Memory B cell (primary cell): ENCODE measurements around the gene CD81.
"Not testable (repeated sequence)": the region's sequence is repeated elsewhere in the genome, so short reads cannot be mapped to it uniquely, and the experiment has no call there.

ENCODE experiments used
- ATAC-seq: fragments of 150-1000 bp; cut with Tn5 transposase; 2 replicates; pipeline ENCODE4 v1.10.0; 2021; ENCODE audit warnings: low read depth, mild to moderate bottlenecking, moderate library complexity
- DNase-seq, 2 donors: peaks; one replicate each; pipeline ENCODE4 v3.0.0; 2022; ENCODE audit warnings: low spot score in 2 of 2
- H3K27ac Mint-ChIP-seq: one replicate; pipeline ENCODE4 v1.8.0; 2022; ENCODE audit warnings: mild to moderate bottlenecking, moderate library complexity, mixed read lengths
- H3K27me3 Mint-ChIP-seq: one replicate; pipeline ENCODE4 v1.8.0; 2022; ENCODE audit warnings: mixed read lengths
- H3K36me3 Mint-ChIP-seq: one replicate; pipeline ENCODE4 v1.8.0; 2022; ENCODE audit warnings: mild to moderate bottlenecking, mixed read lengths
- H3K4me1 Mint-ChIP-seq: one replicate; pipeline ENCODE4 v1.8.0; 2022; ENCODE audit warnings: mixed read lengths
- H3K4me3 Mint-ChIP-seq: one replicate; pipeline ENCODE4 v1.8.0; 2022; ENCODE audit warnings: mild to moderate bottlenecking, moderate library complexity, mixed read lengths
- H3K9me3 Mint-ChIP-seq: one replicate; pipeline ENCODE4 v1.8.0; 2022; ENCODE audit warnings: mixed read lengths

CD81 gene

GRCh38 chr11:2346014-2346413, 31.1 kb upstream of the CD81 start:
- peaks cover 14% of the 10 kb centered on the region for H3K9me3 Mint-ChIP-seq
- no peak overlapping the region for H3K4me3 Mint-ChIP-seq

DNA sequence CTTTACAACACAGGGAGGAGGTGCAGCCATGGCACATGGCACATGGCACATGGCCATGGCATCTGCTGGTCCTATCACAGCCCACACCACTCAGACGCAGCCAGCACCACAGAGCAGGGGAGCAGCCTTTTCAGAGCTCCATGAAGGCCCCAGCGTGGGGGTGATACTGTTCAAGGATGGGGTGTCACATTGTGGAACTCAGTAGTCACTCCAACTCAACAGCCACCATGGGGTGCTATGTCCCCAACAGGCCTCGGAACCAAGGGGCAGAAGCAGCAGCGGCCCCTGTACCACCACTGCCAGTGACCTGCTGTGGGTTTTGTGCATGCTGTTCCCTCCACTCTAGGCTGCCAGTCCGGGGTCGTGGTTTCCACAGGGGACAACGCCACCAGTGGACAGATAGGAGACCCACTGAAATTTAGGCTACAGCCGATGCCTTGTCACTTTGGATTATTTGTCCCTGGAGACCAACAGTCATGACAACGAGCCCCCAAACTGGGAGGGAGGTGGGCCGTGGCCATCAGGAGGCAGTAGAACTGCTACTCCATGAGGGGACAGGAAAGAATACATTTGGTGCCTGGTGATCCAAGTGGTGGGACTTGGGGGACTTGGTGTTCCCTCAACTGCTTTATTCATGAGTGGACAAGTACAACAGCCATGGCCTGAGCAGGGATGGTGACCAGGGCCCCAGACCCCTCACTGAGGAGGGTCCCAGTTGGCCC, 30.4 kb upstream of the CD81 start:
- Mint-ChIP-seq H3K4me1 (no peaks in the 10 kb centered on the region), H3K27me3 (no peaks in the 10 kb centered on the region), H3K4me3 (no peak overlapping the region), H3K9me3 (peaks cover 14% of the 10 kb centered on the region), H3K36me3 (peaks cover 18% of the 10 kb centered on the region), H3K27ac (no peak overlapping the region)
- no peak for DNase-seq
- no peak for ATAC-seq

More at GRCh38 chr11:2346014-2346413, 31.1 kb upstream of the CD81 start:
- Mint-ChIP-seq H3K27me3 (no peaks in the 10 kb centered on the region), H3K27ac (no peak overlapping the region), H3K4me1 (no peaks in the 10 kb centered on the region), H3K36me3 (peaks cover 18% of the 10 kb centered on the region)
- DNase-seq = no peak
- no peak for ATAC-seq

- Mint-ChIP-seq H3K9me3 (peaks cover 14% of the 10 kb centered on the region), H3K4me3 (no peak overlapping the region), H3K27me3 (no peaks in the 10 kb centered on the region), H3K36me3 (peaks cover 18% of the 10 kb centered on the region), H3K27ac (no peak overlapping the region), H3K4me1 (no peaks in the 10 kb centered on the region)
- no peak for DNase-seq
- ATAC-seq = no peak
These were observed 29.7 kb upstream of the CD81 start for GRCh38 chr11:2347308-2347830.

GRCh38 chr11:2348986-2349385, 28.1 kb upstream of the CD81 start:
- Mint-ChIP-seq H3K27me3 (no peaks in the 10 kb centered on the region), H3K36me3 (peaks cover 14% of the 10 kb centered on the region), H3K27ac (no peak overlapping the region), H3K4me1 (no peaks in the 10 kb centered on the region), H3K4me3 (no peak overlapping the region), H3K9me3 (peaks cover 14% of the 10 kb centered on the region)
- no peak for ATAC-seq
- DNase-seq = no peak

DNA sequence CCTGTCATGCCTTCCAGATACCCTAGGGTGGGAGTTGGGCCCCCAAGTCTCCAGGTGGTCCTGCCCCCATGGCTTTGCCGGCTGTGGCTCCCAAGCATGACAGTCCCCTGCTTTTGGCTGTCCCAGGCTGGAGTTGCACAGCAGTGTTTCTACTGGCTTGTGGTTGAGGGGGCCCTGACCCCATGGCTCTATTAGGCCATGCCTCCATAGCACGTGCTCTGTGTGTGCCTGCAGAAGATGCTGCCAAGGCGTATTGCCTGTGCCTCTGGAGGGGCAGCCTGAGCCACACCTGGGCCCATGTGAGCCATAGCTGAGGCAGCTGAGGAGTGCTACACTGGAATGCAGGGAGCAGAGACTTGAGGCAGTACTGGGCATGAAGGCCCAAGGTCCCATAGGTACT, 25.4 kb upstream of the CD81 start:
- Mint-ChIP-seq H3K9me3 (peaks cover 12% of the 10 kb centered on the region), H3K4me1 (no peaks in the 10 kb centered on the region), H3K27me3 (peaks cover 2% of the 10 kb centered on the region), H3K4me3 (no peak overlapping the region), H3K27ac (no peak overlapping the region), H3K36me3 (peaks cover 10% of the 10 kb centered on the region)
- DNase-seq = no peak
- no peak for ATAC-seq

GRCh38 chr11:2352420-2352819, 24.7 kb upstream of the CD81 start:
- Mint-ChIP-seq H3K4me3 (no peak overlapping the region), H3K4me1 (no peaks in the 10 kb centered on the region), H3K9me3 (peaks cover 12% of the 10 kb centered on the region), H3K27me3 (peaks cover 2% of the 10 kb centered on the region), H3K27ac (no peak overlapping the region), H3K36me3 (peaks cover 10% of the 10 kb centered on the region)
- DNase-seq = no peak
- no peak for ATAC-seq

- ATAC-seq (no peak), DNase-seq (no peak)
- H3K9me3 Mint-ChIP-seq = peaks cover 2% of the 10 kb centered on the region
- no peaks in the 10 kb centered on the region for H3K36me3 Mint-ChIP-seq
- peaks cover 8% of the 10 kb centered on the region for H3K4me1 Mint-ChIP-seq
- H3K27ac Mint-ChIP-seq = no peak overlapping the region
- peaks cover 2% of the 10 kb centered on the region for H3K27me3 Mint-ChIP-seq
- H3K4me3 Mint-ChIP-seq = no peak overlapping the region
These were observed 22.0 kb upstream of the CD81 start for GRCh38 chr11:2355000-2355644.

- Mint-ChIP-seq H3K27ac (no peak overlapping the region), H3K27me3 (peaks cover 2% of the 10 kb centered on the region), H3K4me3 (no peak overlapping the region), H3K4me1 (peaks cover 8% of the 10 kb centered on the region), H3K36me3 (no peaks in the 10 kb centered on the region), H3K9me3 (no peaks in the 10 kb centered on the region)
- ATAC-seq (no peak), DNase-seq (no peak)
These were observed 19.9 kb upstream of the CD81 start for GRCh38 chr11:2357246-2357645.

- H3K9me3 Mint-ChIP-seq, H3K4me3 Mint-ChIP-seq, H3K36me3 Mint-ChIP-seq, DNase-seq, H3K27me3 Mint-ChIP-seq, H3K4me1 Mint-ChIP-seq, H3K27ac Mint-ChIP-seq, ATAC-seq: not testable (repeated sequence)
These were observed 19.5 kb upstream of the CD81 start for GRCh38 chr11:2357651-2358050.

DNA sequence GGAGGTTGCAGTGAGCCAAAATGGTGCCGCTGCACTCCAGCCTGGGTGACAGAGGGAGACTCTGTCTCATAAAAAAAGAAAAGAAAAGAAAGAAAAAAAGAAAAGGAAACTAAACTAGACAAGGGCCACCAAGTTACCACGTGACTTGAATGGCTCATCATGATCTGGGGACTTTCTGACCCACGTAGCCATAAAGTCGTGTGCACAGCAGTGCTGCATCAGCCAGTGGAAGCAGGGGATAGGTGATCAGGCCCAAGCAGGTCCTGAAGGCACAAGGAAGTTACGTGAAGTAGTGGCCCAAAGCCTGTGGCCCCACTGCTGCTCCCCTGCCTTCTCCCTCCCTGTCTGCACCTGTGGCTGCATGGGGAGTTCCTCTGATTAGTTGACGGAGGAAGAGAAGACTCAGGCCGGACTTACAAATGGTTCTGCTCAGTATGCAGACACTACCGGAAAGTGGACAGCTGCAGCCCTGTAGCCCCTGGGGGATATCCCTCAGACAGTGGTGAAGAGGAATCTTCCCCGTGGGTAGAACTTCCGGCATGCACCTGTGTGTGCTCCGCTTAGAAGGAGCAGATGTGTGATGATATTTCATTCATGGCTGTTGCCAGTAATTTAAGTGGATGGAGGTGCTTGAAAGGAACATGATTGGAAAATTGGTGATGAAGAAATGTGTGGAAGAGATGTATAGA, 18.2 kb upstream of the CD81 start:
- peak overlapping the region; percentile 18 for H3K4me3 Mint-ChIP-seq
- peaks cover 8% of the 10 kb centered on the region for H3K4me1 Mint-ChIP-seq
- peak overlapping the region; percentile 48 for H3K27ac Mint-ChIP-seq
- H3K9me3 Mint-ChIP-seq = no peaks in the 10 kb centered on the region
- H3K36me3 Mint-ChIP-seq = no peaks in the 10 kb centered on the region
- ATAC-seq (peak; percentile 85), DNase-seq (no peak)
- peaks cover 2% of the 10 kb centered on the region for H3K27me3 Mint-ChIP-seq

- Mint-ChIP-seq H3K4me1 (peaks cover 8% of the 10 kb centered on the region), H3K9me3 (no peaks in the 10 kb centered on the region), H3K27me3 (peaks cover 2% of the 10 kb centered on the region), H3K27ac (peak overlapping the region; percentile 48), H3K4me3 (no peak overlapping the region), H3K36me3 (no peaks in the 10 kb centered on the region)
- DNase-seq = no peak
- no peak for ATAC-seq
These were observed 17.6 kb upstream of the CD81 start for GRCh38 chr11:2359557-2359956.

GRCh38 chr11:2360081-2360642, 16.9 kb upstream of the CD81 start:
- Mint-ChIP-seq H3K9me3 (no peaks in the 10 kb centered on the region), H3K36me3 (no peaks in the 10 kb centered on the region)

GRCh38 chr11:2361565-2361964, 15.5 kb upstream of the CD81 start:
- Mint-ChIP-seq H3K36me3 (no peaks in the 10 kb centered on the region), H3K27me3 (no peaks in the 10 kb centered on the region), H3K9me3 (no peaks in the 10 kb centered on the region), H3K4me3 (no peak overlapping the region), H3K27ac (no peak overlapping the region), H3K4me1 (peaks cover 8% of the 10 kb centered on the region)
- ATAC-seq (no peak), DNase-seq (no peak)

More at GRCh38 chr11:2360081-2360642, 16.9 kb upstream of the CD81 start:
- H3K27ac Mint-ChIP-seq = no peak overlapping the region
- H3K27me3 Mint-ChIP-seq = peaks cover 2% of the 10 kb centered on the region
- ATAC-seq = no peak
- peaks cover 8% of the 10 kb centered on the region for H3K4me1 Mint-ChIP-seq
- no peak overlapping the region for H3K4me3 Mint-ChIP-seq
- no peak for DNase-seq

GRCh38 chr11:2362414-2362813, 14.7 kb upstream of the CD81 start:
- no peak for ATAC-seq
- Mint-ChIP-seq H3K36me3 (no peaks in the 10 kb centered on the region), H3K27me3 (no peaks in the 10 kb centered on the region), H3K4me3 (no peak overlapping the region), H3K9me3 (no peaks in the 10 kb centered on the region), H3K27ac (no peak overlapping the region), H3K4me1 (peaks cover 8% of the 10 kb centered on the region)
- no peak for DNase-seq
